GM18499 (cell line): ENCODE measurements around the gene CAMK2D.
"Not testable (repeated sequence)": the region's sequence is repeated elsewhere in the genome, so short reads cannot be mapped to it uniquely, and the experiment has no call there.

ENCODE experiments used
- ATAC-seq: cut with Tn5 transposase; IDR thresholded peaks from one replicate; pipeline ENCODE4 v1.9.1; 2021; ENCODE audit warnings: moderate number of reproducible peaks; ENCODE audit not compliant: insufficient read depth, unreplicated experiment

CAMK2D gene

GRCh38 chr4:113689394-113689793 lies 72.1 kb downstream of the CAMK2D start:
- no peak for ATAC-seq

- no peak for ATAC-seq
These were observed 74.3 kb downstream of the CAMK2D start for GRCh38 chr4:113687067-113687718.

- ATAC-seq, result not testable (repeated sequence)
These were observed 76.4 kb downstream of the CAMK2D start for GRCh38 chr4:113685157-113685556.

- no peak for ATAC-seq
These were observed 76.9 kb downstream of the CAMK2D start for GRCh38 chr4:113684534-113685091.

- peak; percentile 99 for ATAC-seq
These were observed 78.6 kb downstream of the CAMK2D start for GRCh38 chr4:113682730-113683537.

GRCh38 chr4:113678641-113679040 lies 82.9 kb downstream of the CAMK2D start:
- ATAC-seq, result no peak

- no peak for ATAC-seq
These were observed 84.2 kb downstream of the CAMK2D start for GRCh38 chr4:113677325-113677724.

GRCh38 chr4:113675731-113676697 lies 85.5 kb downstream of the CAMK2D start:
- ATAC-seq, result no peak

GRCh38 chr4:113674733-113675132 lies 86.8 kb downstream of the CAMK2D start:
- no peak for ATAC-seq

- ATAC-seq, result no peak
These were observed 87.3 kb downstream of the CAMK2D start for GRCh38 chr4:113674251-113674650.

GRCh38 chr4:113673450-113673849 lies 88.1 kb downstream of the CAMK2D start:
- peak; percentile 77 for ATAC-seq

- no peak for ATAC-seq
These were observed 95.0 kb downstream of the CAMK2D start for GRCh38 chr4:113666386-113667114.

- ATAC-seq, result no peak
These were observed 96.5 kb downstream of the CAMK2D start for GRCh38 chr4:113665036-113665435.

- ATAC-seq, result no peak
These were observed 99.0 kb downstream of the CAMK2D start for GRCh38 chr4:113662581-113662980.

- no peak for ATAC-seq
These were observed 102.4 kb downstream of the CAMK2D start for GRCh38 chr4:113659127-113659526.

GRCh38 chr4:113657586-113658233 lies 103.8 kb downstream of the CAMK2D start:
- no peak for ATAC-seq

GRCh38 chr4:113653871-113654270 lies 107.7 kb downstream of the CAMK2D start:
- ATAC-seq, result no peak

GRCh38 chr4:113646442-113646822 lies 115.1 kb downstream of the CAMK2D start:
- no peak for ATAC-seq

GRCh38 chr4:113645771-113646441 lies 115.6 kb downstream of the CAMK2D start:
- ATAC-seq, result no peak
